ENCODE results near the gene RGP1. TPM values are rescaled to one million over a fixed set of nuclear protein-coding genes. Genes with fewer than 3 reads are reported as not detected.

RGP1 gene
- total RNA-seq, 1 donor from 2014 or later = 34.9 TPM

GRCh38 chr9:35753466-35753865, 4.4 kb downstream of the RGP1 start:
- Mint-ChIP-seq H3K4me3 (peak overlapping the region; percentile 69), H3K4me1 (peaks cover 24% of the 10 kb centered on the region), H3K36me3 (ENCODE audit: low read depth) (peaks cover 7% of the 10 kb centered on the region), H3K27me3 (ENCODE audit: low read depth) (no peaks in the 10 kb centered on the region), H3K9me3 (no peaks in the 10 kb centered on the region), H3K27ac (ENCODE audit: unreplicated experiment) (no peak overlapping the region)
- DNase-seq (ENCODE audit: low read depth, low spot score) = no peak
- TF ChIP-seq CTCF (conservative IDR thresholded peaks at IDR 0.05) = no peak

GRCh38 chr9:35754264-35754663, 5.2 kb downstream of the RGP1 start, which contains the start of gene MSMP:
MSMP (minus strand) TSS chr9:35754276; CDS start chr9:35754129, 147 bp downstream.
- Mint-ChIP-seq H3K4me3 (peak within 1 kb of the TSS; percentile 95), H3K4me1 (peaks cover 30% of the 10 kb centered on the region), H3K27me3 (ENCODE audit: low read depth) (no peaks in the 10 kb centered on the region), H3K9me3 (no peaks in the 10 kb centered on the region), H3K27ac (ENCODE audit: unreplicated experiment) (peak within 1 kb of the TSS; percentile 53), H3K36me3 (ENCODE audit: low read depth) (peaks cover 7% of the 10 kb centered on the region)
- DNase-seq (ENCODE audit: low read depth, low spot score) = no peak
- no peak for TF ChIP-seq CTCF (conservative IDR thresholded peaks at IDR 0.05)

GRCh38 chr9:35755071-35755470, 6.0 kb downstream of the RGP1 start:
- Mint-ChIP-seq H3K27me3 (ENCODE audit: low read depth) (no peaks in the 10 kb centered on the region), H3K4me3 (peak overlapping the region; percentile 95), H3K27ac (ENCODE audit: unreplicated experiment) (no peak overlapping the region), H3K9me3 (no peaks in the 10 kb centered on the region), H3K4me1 (peaks cover 28% of the 10 kb centered on the region), H3K36me3 (ENCODE audit: low read depth) (peaks cover 7% of the 10 kb centered on the region)
- TF ChIP-seq CTCF (conservative IDR thresholded peaks at IDR 0.05) = no peak
- DNase-seq (ENCODE audit: low read depth, low spot score) = no peak

GRCh38 chr9:35756275-35757225, 7.5 kb downstream of the RGP1 start:
- peak overlapping the region; percentile 95 for H3K4me3 Mint-ChIP-seq
- H3K36me3 Mint-ChIP-seq (ENCODE audit: low read depth) = peaks cover 7% of the 10 kb centered on the region
- TF ChIP-seq CTCF (conservative IDR thresholded peaks at IDR 0.05) = peak; percentile 63
- H3K9me3 Mint-ChIP-seq = no peaks in the 10 kb centered on the region
- peak overlapping the region; percentile 91 for H3K27ac Mint-ChIP-seq (ENCODE audit: unreplicated experiment)
- H3K4me1 Mint-ChIP-seq = peaks cover 36% of the 10 kb centered on the region
- H3K27me3 Mint-ChIP-seq (ENCODE audit: low read depth) = no peaks in the 10 kb centered on the region
- peak; percentile 69 for DNase-seq (ENCODE audit: low read depth, low spot score)

GRCh38 chr9:35757226-35757891, 8.3 kb downstream of the RGP1 start:
- peak; percentile 36 for DNase-seq (ENCODE audit: low read depth, low spot score)
- no peak for TF ChIP-seq CTCF (conservative IDR thresholded peaks at IDR 0.05)
- H3K27ac Mint-ChIP-seq (ENCODE audit: unreplicated experiment) = peak overlapping the region; percentile 98
- H3K4me3 Mint-ChIP-seq = peak overlapping the region; percentile 95
- peaks cover 7% of the 10 kb centered on the region for H3K36me3 Mint-ChIP-seq (ENCODE audit: low read depth)
- H3K27me3 Mint-ChIP-seq (ENCODE audit: low read depth) = no peaks in the 10 kb centered on the region
- H3K4me1 Mint-ChIP-seq = peaks cover 36% of the 10 kb centered on the region
- no peaks in the 10 kb centered on the region for H3K9me3 Mint-ChIP-seq
